HEK293 (cell line): ENCODE measurements around the gene MGLL.

Experiments used
- CTCF ChIA-PET: fragments of 350-600 bp; formaldehyde crosslinking; extraction: SDS; loops from one replicate; lab custom pipeline; 2021; ENCODE audit warnings: antibody characterized with exemption; lab: Yijun Ruan, JAX
- POLR2A ChIA-PET: fragments of 300-600 bp; formaldehyde crosslinking; extraction: SDS; loops from one replicate; lab custom pipeline; 2020; ENCODE audit warnings: antibody characterized with exemption, inconsistent platforms; lab: Yijun Ruan, JAX
- H3K27ac ChIP-seq: fragments of 200-500 bp; sonication (Bioruptor generic); 2 replicates; pipeline ENCODE4 v1.5.1; 2014; ENCODE audit warnings: low read depth, low read length, control low read depth, inconsistent platforms; ENCODE audit errors: extremely low read depth
- H3K36me3 ChIP-seq, 2 experiments: fragments of 200-500 bp in 1 of 2; sonication (Bioruptor generic) in 1 of 2; 1 replicate in 1 of 2; 2 replicates in 1 of 2; pipeline ENCODE4 v1.5.1; 2014 to 2017; ENCODE audit warnings: inconsistent platforms in 2 of 2, low read length in 2 of 2; ENCODE audit not compliant: control insufficient read depth in 2 of 2, insufficient read depth in 1 of 2
- H3K4me1 ChIP-seq: fragments of 200-500 bp; sonication (Bioruptor generic); 2 replicates; pipeline ENCODE4 v1.5.1; 2014; ENCODE audit warnings: mild to moderate bottlenecking, low read length, inconsistent platforms; ENCODE audit not compliant: control insufficient read depth, insufficient read depth
- H3K4me3 ChIP-seq: 2 replicates; pipeline ENCODE4 v1.5.1; 2011; ENCODE audit warnings: low read depth, mild to moderate bottlenecking, control low read depth, low read length, moderate library complexity
- H3K9me3 ChIP-seq: fragments of 200-500 bp; sonication (Bioruptor generic); 2 replicates; pipeline ENCODE4 v1.5.1; 2014; ENCODE audit warnings: low read depth, low read length, inconsistent platforms; ENCODE audit not compliant: control insufficient read depth, insufficient read depth
- BCL11B ChIP-seq: fragments of 450-650 bp; formaldehyde crosslinking; IDR thresholded peaks from 2 replicates; pipeline ENCODE4 v1.5.1; 2016; ENCODE audit warnings: low read depth, missing biosample characterization, missing genetic modification characterization
- HOXD13 ChIP-seq: sonication (generic); formaldehyde crosslinking; IDR thresholded peaks from 2 replicates; pipeline ENCODE4 v1.8.0; 2022; ENCODE audit warnings: missing genetic modification reagents, borderline replicate concordance
- KLF17 ChIP-seq: fragments of 450-650 bp; formaldehyde crosslinking; IDR thresholded peaks from 2 replicates; pipeline ENCODE4 v1.5.1; 2016; ENCODE audit warnings: missing biosample characterization, missing genetic modification characterization
- KLF8 ChIP-seq: fragments of 450-650 bp; formaldehyde crosslinking; IDR thresholded peaks from 2 replicates; pipeline ENCODE4 v1.5.1; 2016; ENCODE audit warnings: missing biosample characterization, missing genetic modification characterization
- PRDM1 ChIP-seq: fragments of 450-650 bp; formaldehyde crosslinking; IDR thresholded peaks from 2 replicates; pipeline ENCODE4; 2016; ENCODE audit warnings: missing biosample characterization, missing genetic modification characterization
- SETDB1 ChIP-seq: IDR thresholded peaks from one replicate; pipeline ENCODE4 v1.6.1; 2017; ENCODE audit warnings: mild to moderate bottlenecking, low read length, moderate library complexity, mixed read lengths; ENCODE audit not compliant: insufficient read length
- SP3 ChIP-seq: fragments of 450-650 bp; formaldehyde crosslinking; IDR thresholded peaks from 2 replicates; pipeline ENCODE4 v1.5.1; 2016; ENCODE audit warnings: missing biosample characterization, missing genetic modification characterization
- ZBTB1 ChIP-seq: fragments of 450-650 bp; formaldehyde crosslinking; IDR thresholded peaks from 2 replicates; pipeline ENCODE4 v1.5.1; 2016; ENCODE audit warnings: missing biosample characterization, missing genetic modification characterization
- ZBTB26 ChIP-seq: fragments of 450-650 bp; formaldehyde crosslinking; optimal IDR thresholded peaks from 2 replicates; pipeline ENCODE3; 2016; ENCODE audit warnings: missing biosample characterization, mild to moderate bottlenecking, missing genetic modification characterization
- ZFP3 ChIP-seq: fragments of 450-650 bp; formaldehyde crosslinking; IDR thresholded peaks from 2 replicates; pipeline ENCODE4 v1.5.1; 2016; ENCODE audit warnings: low read depth, missing biosample characterization, missing genetic modification characterization
- ZNF121 ChIP-seq: fragments of 450-650 bp; formaldehyde crosslinking; IDR thresholded peaks from 2 replicates; pipeline ENCODE4 v1.5.1; 2016; ENCODE audit warnings: missing biosample characterization, missing genetic modification characterization
- ZNF133 ChIP-seq: fragments of 450-650 bp; formaldehyde crosslinking; IDR thresholded peaks from 2 replicates; pipeline ENCODE4 v1.5.1; 2016; ENCODE audit warnings: missing biosample characterization, missing genetic modification characterization
- ZNF146 ChIP-seq: fragments of 450-650 bp; formaldehyde crosslinking; IDR thresholded peaks from 2 replicates; pipeline ENCODE4 v1.5.1; 2016; ENCODE audit warnings: missing biosample characterization, missing genetic modification characterization
- ZNF169 ChIP-seq: fragments of 450-650 bp; formaldehyde crosslinking; IDR thresholded peaks from 2 replicates; pipeline ENCODE4 v1.5.1; 2016; ENCODE audit warnings: missing biosample characterization, missing genetic modification characterization
- ZNF175 ChIP-seq: fragments of 450-650 bp; formaldehyde crosslinking; IDR thresholded peaks from 2 replicates; pipeline ENCODE4 v1.5.1; 2016; ENCODE audit warnings: missing biosample characterization, missing genetic modification characterization
- ZNF24 ChIP-seq: fragments of 450-650 bp; formaldehyde crosslinking; IDR thresholded peaks from 2 replicates; pipeline ENCODE4 v1.5.1; 2016; ENCODE audit warnings: missing biosample characterization, missing genetic modification characterization
- ZNF311 ChIP-seq: fragments of 450-650 bp; formaldehyde crosslinking; IDR thresholded peaks from 2 replicates; pipeline ENCODE4 v1.5.1; 2017; ENCODE audit warnings: missing biosample characterization, missing genetic modification characterization, borderline replicate concordance
- ZNF354C ChIP-seq: fragments of 450-650 bp; formaldehyde crosslinking; IDR thresholded peaks from 2 replicates; pipeline ENCODE4 v1.5.1; 2016; ENCODE audit warnings: missing biosample characterization, missing genetic modification characterization, low read depth, borderline replicate concordance
- ZNF37A ChIP-seq: fragments of 450-650 bp; IDR thresholded peaks from 2 replicates; pipeline ENCODE4 v1.5.1; 2018; ENCODE audit warnings: missing biosample characterization, missing genetic modification characterization
- ZNF404 ChIP-seq: fragments of 450-650 bp; formaldehyde crosslinking; IDR thresholded peaks from 2 replicates; pipeline ENCODE4 v1.5.1; 2017; ENCODE audit warnings: missing biosample characterization, missing genetic modification characterization
- ZNF426 ChIP-seq: fragments of 450-650 bp; formaldehyde crosslinking; IDR thresholded peaks from 2 replicates; pipeline ENCODE4 v1.5.1; 2017; ENCODE audit warnings: missing biosample characterization, missing genetic modification characterization, mild to moderate bottlenecking, inconsistent platforms, moderate library complexity
- ZNF501 ChIP-seq: fragments of 450-650 bp; formaldehyde crosslinking; IDR thresholded peaks from 2 replicates; pipeline ENCODE4 v1.5.1; 2016; ENCODE audit warnings: missing biosample characterization, missing genetic modification characterization
- ZNF510 ChIP-seq: fragments of 450-650 bp; formaldehyde crosslinking; IDR thresholded peaks from 2 replicates; pipeline ENCODE4 v1.5.1; 2018; ENCODE audit warnings: mild to moderate bottlenecking, missing genetic modification characterization, missing biosample characterization; ENCODE audit not compliant: insufficient replicate concordance
- ZNF548 ChIP-seq: fragments of 450-650 bp; formaldehyde crosslinking; IDR thresholded peaks from 2 replicates; pipeline ENCODE4 v1.5.1; 2016; ENCODE audit warnings: missing biosample characterization, missing genetic modification characterization
- ZNF560 ChIP-seq: fragments of 450-650 bp; formaldehyde crosslinking; IDR thresholded peaks from 2 replicates; pipeline ENCODE4 v1.5.1; 2017; ENCODE audit warnings: missing biosample characterization, missing genetic modification characterization, borderline replicate concordance
- ZNF561 ChIP-seq: fragments of 450-650 bp; IDR thresholded peaks from 2 replicates; pipeline ENCODE4 v1.5.1; 2018; ENCODE audit warnings: missing biosample characterization, missing genetic modification characterization, borderline replicate concordance
- ZNF571 ChIP-seq: fragments of 450-650 bp; formaldehyde crosslinking; IDR thresholded peaks from 2 replicates; pipeline ENCODE4 v1.5.0; 2017; ENCODE audit warnings: missing biosample characterization, missing genetic modification characterization
- ZNF626 ChIP-seq: fragments of 450-650 bp; sonication (Bioruptor Pico); formaldehyde crosslinking; IDR thresholded peaks from 2 replicates; pipeline ENCODE4 v1.5.1; 2018; ENCODE audit warnings: missing biosample characterization, missing genetic modification characterization, inconsistent platforms
- ZNF639 ChIP-seq: fragments of 450-650 bp; formaldehyde crosslinking; IDR thresholded peaks from 2 replicates; pipeline ENCODE4 v1.5.1; 2016; ENCODE audit warnings: missing biosample characterization, missing genetic modification characterization
- ZNF658 ChIP-seq: fragments of 450-650 bp; formaldehyde crosslinking; IDR thresholded peaks from 2 replicates; pipeline ENCODE4; 2016; ENCODE audit warnings: missing biosample characterization, missing genetic modification characterization
- ZNF843 ChIP-seq: fragments of 450-650 bp; formaldehyde crosslinking; IDR thresholded peaks from 2 replicates; pipeline ENCODE4 v1.5.1; 2016; ENCODE audit warnings: missing biosample characterization, missing genetic modification characterization

MGLL gene

GRCh38 chr3:127787571-127788365 lies 34.5 kb downstream of the MGLL start (continued):
- TF ChIP-seq ZNF561 (tag by site-specific recombination): no peak
- no peak for TF ChIP-seq ZNF175 (tag by site-specific recombination)
- no peak for TF ChIP-seq KLF17 (tag by site-specific recombination)
- TF ChIP-seq ZNF426 (tag by site-specific recombination): no peak
- TF ChIP-seq HOXD13 (CRISPR knock-in tag): no peak
- TF ChIP-seq, all 188 proteins: peak for 0

- Histone ChIP-seq H3K4me1 (0 out of 2 replicates have a peak, but pooled peaks cover 3% of the 10 kb centered on the region), H3K36me3 (no peaks in the 10 kb centered on the region), H3K9me3 (no peaks in the 10 kb centered on the region), H3K27ac (no peak overlapping the region)
- CTCF ChIA-PET: no interaction called here
- TF ChIP-seq ZNF639 (tag by site-specific recombination) (no peak), ZFP3 (tag by site-specific recombination) (no peak), ZNF501 (tag by site-specific recombination) (no peak), ZNF121 (no peak), ZNF133 (tag by site-specific recombination) (no peak), ZNF626 (tag by site-specific recombination) (no peak), ZNF311 (tag by site-specific recombination) (no peak)
- TF ChIP-seq, all 188 proteins: peak for 0
- H3K4me3 ChIP-seq: no peak overlapping the region
- POLR2A ChIA-PET: no interaction called here
Observed at GRCh38 chr3:127787071-127787490, 35.2 kb downstream of the MGLL start.

- no peak overlapping the region for H3K4me3 ChIP-seq
- H3K4me1 ChIP-seq: 0 out of 2 replicates have a peak, but pooled peaks cover 3% of the 10 kb centered on the region
- H3K27ac ChIP-seq: no peak overlapping the region
- H3K9me3 ChIP-seq: no peaks in the 10 kb centered on the region
- ChIA-PET CTCF (no interaction called here), POLR2A (no interaction called here)
- TF ChIP-seq SETDB1 (no peak), ZNF24 (no peak), ZNF146 (tag by site-specific recombination) (no peak), KLF8 (tag by site-specific recombination) (no peak), ZFP3 (tag by site-specific recombination) (no peak), ZNF510 (tag by site-specific recombination) (no peak), ZNF843 (tag by site-specific recombination) (no peak), BCL11B (tag by site-specific recombination) (no peak), ZNF354C (tag by site-specific recombination) (no peak), ZNF560 (tag by site-specific recombination) (no peak), ZNF37A (tag by site-specific recombination) (no peak), SP3 (tag by site-specific recombination) (no peak), ZBTB26 (tag by site-specific recombination) (no peak), ZBTB1 (no peak), ZNF571 (tag by site-specific recombination) (no peak), PRDM1 (tag by site-specific recombination) (no peak), ZNF169 (tag by site-specific recombination) (no peak), ZNF404 (tag by site-specific recombination) (no peak), ZNF658 (no peak), ZNF548 (tag by site-specific recombination) (no peak)
- H3K36me3 ChIP-seq: no peaks in the 10 kb centered on the region
Observed at GRCh38 chr3:127786353-127787070, 35.8 kb downstream of the MGLL start.
